GM18873 (cell line): ENCODE data around the gene SPTBN4.
"Not testable (repeated sequence)": the region's sequence is repeated elsewhere in the genome, so short reads cannot be mapped to it uniquely, and the experiment has no call there.

ENCODE experiments used
- ATAC-seq: cut with Tn5 transposase; IDR thresholded peaks from one replicate; pipeline ENCODE4 v1.9.1; 2021; ENCODE audit warnings: mild to moderate bottlenecking, moderate library complexity, moderate number of reproducible peaks; ENCODE audit not compliant: unreplicated experiment, low FRiP score

The SPTBN4 gene

DNA sequence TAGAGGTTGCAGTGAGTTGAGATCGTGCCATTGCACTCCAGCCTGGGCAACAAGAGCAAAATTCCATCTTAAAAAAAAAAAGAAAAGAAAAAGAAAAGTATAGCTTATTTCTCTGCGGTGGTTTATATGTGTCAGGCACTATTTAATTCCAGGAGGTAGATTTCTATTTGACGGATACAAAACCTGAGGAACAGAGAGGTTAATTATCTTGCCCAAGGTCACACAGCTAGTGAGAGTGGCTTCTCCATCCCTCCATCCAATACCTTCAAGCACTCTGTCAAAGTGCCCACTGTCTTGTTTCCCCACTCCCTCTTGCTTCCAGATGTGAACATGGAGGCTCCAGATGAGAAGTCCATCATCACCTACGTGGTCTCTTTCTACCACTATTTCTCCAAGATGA is 34.8 kb downstream of the SPTBN4 start:
- ATAC-seq = no peak

DNA sequence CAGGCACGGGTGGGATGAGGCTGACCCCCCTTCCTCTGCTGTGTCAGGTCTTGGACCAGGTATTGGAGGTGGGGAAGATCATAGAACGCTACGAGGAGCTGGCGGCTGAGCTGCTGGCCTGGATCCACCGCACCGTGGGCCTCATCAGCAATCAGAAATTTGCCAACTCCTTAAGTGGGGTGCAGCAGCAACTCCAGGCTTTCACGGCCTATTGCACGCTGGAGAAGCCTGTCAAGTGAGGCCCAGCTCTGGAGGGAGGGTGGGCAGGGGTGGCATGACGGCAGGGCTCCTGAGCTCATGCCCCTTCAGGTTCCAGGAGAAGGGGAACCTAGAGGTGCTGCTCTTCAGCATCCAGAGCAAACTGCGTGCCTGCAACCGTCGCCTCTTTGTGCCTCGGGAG is 35.3 kb downstream of the SPTBN4 start:
- ATAC-seq = no peak

DNA sequence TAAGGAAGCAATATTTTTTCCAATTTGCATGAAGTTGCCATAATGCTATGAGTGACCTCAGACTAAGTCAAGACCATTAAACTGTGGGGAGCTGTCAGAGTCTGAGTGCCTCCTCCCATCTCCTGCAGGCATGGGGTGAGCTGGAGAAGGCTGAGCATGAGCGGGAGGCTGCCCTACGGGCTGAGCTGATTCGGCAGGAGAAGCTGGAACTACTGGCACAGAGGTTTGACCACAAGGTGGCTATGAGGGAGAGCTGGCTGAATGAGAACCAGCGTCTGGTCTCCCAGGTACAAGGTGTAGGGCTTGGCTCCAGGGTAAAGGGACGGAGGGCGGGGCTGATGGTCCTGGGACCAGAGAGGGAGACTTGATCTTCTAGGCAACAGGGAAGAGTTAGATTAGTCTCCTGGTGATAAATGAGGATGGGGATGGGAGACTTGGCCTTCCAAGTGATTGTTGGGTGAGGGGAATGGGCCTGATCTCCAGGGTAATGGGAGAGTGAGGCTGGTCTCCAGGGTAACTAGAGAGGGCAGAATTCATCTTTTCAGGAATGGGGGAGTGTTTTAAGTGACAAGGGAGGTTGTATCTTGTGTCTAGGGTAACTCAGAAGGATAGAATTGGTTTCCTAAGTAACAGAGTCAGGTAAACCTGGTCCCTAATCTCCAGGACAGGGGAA is 36.0 kb downstream of the SPTBN4 start:
- no peak for ATAC-seq

DNA sequence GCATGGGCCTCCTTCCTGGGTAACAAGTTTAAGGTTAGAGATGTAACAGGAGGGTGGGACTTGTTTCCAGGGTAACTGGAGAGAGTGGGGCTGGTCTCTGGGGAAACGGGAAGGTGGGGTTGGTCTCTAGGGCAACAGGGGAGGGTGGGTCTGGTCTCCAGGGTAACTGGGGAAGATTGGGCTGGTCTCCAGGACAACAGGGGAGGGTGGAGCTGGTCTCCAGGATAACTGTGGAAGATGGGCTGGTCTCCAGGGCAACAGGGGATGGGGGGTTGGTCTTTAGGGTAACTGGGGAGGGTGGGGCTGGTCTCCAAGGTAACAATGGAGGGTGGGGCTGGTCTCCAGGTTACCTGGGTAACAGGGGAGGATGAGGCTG is 36.5 kb downstream of the SPTBN4 start:
- ATAC-seq = no peak

DNA sequence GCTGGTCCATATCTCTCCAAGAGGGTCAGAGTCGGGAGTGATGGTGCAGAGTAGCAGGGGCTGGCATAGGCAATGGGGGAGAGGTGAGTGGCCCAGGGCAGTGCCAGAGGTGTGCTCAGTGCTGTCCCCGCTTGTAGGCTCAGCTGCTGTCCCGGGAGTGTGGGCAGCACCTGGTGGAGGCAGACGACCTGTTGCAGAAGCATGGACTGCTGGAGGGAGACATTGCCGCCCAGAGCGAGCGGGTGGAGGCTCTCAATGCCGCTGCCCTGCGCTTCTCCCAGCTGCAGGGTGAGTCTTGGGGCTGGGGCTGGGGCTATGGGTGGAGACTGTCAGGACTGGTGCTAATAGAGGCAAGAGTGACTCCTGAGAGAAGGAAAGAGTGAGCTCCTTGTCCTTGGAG is 39.3 kb downstream of the SPTBN4 start:
- no peak for ATAC-seq

DNA sequence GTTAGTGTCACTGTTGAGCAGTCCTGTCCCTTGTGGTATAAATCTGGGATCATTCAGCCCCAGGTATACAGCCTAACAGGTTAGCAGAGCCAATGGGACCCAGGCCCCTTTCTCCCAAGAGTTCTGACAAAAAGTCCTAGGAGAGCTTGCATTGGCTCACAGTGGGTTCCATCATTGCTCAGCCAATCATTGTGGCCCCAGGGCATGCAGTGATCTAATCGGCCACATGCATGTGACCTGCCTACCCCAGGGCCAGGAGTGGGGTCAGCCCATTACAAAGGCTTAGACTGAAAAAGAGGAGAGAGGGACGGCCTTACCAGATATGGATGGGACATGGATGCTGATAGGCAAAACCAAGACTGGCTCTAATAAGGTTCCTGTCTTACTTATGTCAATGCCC is 41.1 kb downstream of the SPTBN4 start:
- ATAC-seq = no peak

DNA sequence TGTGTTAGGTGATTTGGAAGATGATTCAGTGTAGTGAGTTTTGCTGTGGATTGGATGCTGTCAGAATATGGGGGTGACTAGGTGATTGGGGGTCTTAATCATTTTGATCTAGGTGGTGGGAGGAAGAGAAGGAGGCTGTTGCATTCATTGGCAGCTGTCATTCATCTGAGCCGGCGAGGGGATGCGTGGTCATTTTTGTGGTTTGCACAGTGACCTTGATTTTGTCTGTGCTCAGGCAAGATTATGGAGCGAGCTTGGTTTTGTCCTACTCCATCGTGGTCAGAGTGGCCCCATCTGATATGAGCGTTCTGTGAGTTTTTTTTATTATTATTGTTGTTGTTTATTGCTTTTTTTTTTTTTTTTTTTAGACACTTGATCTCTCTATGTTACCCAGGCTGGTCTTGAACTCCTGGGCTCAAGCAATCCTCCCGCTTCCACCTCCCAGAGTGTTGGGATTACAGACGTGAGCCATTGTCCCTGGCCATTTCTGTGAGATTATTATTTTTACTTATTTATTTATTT is 42.0 kb downstream of the SPTBN4 start:
- ATAC-seq = no peak

DNA sequence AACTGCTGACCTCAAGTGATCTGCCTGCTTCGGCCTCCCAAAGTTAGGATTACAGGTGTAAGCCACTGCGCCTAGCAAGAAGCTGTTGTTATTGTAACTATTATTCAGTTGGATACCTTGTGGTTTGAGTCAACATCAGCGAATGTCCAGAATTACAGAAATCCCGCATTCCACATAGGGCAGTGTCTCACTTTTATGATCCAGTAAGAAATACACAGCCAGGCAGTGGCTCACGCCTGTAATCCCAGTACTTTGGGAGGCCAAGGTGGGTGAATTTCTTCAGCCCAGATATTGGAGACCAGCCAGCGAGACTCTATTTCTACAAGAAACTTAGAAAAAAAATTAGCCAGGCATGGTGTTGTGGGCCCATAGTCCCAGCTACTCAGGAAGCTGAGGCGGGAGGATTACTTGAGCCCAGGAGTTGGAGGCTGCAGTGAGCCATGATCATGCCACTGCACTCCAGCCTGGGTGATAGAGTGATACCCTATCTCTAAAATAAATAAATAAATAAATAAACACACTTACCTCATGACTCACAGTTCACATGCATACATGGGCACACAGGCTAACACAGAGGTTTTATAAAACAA is 43.8 kb downstream of the SPTBN4 start:
- ATAC-seq = no peak

DNA sequence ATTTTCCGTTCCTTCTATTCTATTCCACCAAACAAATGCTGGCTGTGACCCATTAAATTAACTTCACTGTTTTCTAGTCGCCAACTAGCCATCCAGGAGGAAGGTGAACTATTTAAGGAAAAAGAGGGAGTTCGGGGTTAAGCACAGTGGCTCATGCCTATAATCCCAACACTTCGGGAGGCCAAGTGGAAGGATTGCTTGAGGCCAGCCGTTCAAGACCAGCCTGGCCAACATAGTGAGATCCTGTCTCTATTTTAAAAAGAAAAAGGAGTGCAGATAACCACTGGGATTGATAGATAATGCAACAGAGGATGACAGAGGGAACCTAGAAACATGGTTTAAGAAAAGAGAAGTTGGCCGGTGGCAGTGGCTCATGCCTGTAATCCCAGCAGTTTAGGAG is 44.7 kb downstream of the SPTBN4 start:
- ATAC-seq = no peak

DNA sequence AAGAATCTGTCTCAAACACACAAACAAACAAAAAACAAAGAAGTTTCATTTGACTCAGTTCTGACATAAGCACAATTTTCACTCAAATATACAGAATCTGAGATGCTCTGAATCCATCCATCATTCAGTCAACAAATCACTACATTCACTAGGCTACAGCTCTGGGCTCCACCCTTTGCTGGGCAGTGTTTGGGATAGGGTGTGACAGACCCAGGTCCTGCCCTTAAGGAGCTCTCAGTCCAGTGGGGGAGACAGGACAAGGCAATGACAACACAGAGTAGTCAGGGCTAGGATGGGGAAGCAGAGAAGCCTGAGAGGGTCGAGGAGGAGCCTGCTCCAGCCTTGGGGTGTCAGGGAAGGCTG is 45.3 kb downstream of the SPTBN4 start:
- ATAC-seq = no peak

DNA sequence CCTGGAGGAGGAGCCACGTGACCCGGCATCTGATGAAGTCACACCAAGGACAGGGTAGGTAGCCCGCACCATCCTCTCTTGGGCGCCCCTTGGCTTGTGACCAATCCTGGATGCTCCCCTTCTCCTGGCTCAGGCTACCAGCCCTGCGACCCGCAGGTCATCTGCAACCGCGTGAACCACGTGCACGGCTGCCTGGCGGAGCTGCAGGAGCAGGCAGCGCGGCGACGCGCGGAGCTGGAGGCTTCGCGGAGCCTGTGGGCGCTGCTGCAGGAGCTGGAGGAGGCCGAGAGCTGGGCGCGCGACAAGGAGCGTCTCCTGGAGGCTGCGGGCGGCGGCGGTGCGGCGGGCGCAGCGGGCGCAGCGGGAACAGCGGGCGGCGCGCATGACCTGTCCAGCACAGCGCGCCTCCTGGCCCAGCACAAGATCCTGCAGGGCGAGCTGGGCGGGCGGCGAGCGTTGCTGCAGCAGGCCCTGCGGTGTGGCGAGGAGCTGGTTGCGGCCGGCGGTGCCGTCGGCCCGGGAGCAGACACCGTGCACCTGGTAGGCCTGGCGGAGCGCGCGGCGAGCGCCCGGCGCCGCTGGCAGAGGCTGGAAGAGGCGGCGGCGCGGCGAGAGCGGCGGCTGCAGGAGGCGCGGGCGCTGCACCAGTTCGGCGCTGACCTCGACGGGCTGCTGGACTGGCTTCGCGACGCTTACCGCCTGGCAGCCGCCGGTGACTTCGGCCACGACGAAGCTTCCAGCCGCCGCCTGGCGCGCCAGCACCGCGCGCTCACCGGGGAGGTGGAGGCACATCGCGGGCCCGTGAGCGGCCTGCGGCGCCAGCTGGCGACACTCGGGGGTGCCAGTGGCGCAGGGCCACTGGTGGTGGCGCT is 45.9 kb downstream of the SPTBN4 start:
- no peak for ATAC-seq

DNA sequence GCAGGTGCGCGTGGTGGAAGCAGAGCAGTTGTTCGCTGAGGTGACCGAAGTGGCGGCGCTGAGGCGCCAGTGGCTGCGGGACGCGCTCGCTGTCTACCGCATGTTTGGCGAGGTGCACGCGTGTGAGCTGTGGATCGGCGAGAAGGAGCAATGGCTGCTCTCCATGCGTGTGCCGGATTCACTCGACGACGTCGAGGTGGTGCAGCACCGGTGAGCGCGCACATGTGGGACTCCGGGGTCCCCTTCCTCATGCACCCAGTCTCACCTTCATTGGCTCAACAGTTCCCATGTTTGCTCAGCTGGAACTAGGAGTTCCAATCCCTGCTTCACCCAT is 46.5 kb downstream of the SPTBN4 start:
- no peak for ATAC-seq

DNA sequence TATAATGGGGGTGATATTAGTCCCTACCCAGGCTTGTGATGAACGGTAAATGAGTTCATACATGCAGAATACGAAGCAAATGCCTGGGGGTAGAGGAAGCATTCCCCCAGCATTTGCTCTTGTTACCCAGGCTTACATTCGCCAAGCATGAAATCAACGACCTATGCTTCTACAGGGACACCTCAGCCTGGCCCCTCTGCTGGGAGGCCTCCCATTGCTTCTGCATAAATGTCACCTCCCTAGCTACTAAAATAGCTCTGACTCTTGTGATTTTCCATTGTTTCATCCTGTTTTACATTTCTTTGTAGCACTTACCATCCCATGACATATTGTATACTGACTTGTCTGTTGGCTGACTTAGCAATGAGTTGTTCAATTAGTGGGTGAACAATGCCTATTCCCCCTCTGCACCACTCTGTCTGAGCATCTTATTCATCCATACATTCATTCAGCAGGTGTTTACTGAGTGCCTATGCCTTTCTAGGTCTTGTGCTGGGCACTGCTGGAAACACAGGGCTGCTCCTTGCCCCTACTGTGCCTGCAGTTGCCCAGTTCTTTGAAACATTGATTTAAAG is 47.0 kb downstream of the SPTBN4 start:
- ATAC-seq = no peak

DNA sequence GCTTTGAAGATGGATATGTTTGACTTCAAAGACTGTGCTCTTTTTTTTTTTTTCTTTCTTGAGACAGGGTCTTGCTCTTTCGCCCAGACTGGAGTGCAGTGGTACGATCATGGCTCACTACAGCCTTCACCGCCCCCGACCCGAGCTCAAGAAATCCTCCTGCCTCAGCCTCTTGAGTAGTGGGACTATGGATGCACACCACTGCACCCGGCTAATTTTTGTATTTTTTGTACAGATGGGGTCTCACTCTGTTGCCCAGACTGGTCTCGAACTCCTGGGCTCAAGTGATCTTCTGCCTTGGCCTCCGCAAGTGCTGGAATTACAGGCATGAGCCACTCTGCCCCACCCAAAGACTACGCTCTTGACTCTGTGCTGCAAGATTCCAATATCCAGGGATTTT is 50.4 kb downstream of the SPTBN4 start:
- ATAC-seq = no peak

DNA sequence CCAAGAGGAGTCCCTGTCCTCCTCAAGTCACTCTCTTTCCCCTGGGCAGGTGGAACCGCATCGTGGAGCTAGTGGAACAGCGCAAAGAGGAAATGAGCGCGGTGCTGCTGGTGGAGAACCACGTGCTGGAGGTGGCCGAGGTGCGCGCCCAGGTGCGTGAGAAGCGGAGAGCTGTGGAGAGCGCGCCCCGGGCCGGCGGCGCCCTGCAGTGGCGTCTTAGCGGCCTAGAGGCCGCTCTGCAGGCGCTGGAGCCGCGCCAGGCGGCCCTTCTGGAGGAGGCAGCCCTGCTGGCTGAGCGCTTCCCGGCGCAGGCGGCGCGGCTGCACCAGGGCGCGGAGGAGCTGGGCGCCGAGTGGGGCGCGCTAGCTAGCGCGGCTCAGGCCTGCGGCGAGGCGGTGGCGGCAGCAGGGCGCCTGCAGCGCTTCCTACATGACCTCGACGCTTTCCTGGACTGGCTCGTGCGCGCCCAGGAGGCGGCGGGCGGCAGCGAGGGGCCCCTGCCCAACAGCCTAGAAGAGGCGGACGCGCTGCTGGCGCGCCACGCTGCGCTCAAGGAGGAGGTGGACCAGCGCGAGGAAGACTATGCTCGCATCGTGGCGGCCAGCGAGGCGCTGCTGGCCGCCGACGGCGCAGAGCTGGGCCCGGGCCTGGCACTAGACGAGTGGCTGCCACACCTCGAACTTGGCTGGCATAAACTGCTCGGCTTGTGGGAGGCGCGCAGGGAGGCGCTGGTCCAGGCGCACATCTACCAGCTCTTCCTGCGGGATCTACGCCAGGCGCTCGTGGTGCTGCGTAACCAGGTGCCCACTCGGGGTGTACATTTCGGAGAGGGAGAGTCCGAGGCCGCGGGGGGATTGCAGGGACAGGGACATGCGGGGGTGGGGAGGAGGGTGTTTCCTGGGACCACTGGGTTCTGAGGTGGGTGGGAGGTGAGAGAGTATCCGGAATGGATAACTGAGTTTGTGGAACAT is 52.8 kb downstream of the SPTBN4 start:
- ATAC-seq = no peak

DNA sequence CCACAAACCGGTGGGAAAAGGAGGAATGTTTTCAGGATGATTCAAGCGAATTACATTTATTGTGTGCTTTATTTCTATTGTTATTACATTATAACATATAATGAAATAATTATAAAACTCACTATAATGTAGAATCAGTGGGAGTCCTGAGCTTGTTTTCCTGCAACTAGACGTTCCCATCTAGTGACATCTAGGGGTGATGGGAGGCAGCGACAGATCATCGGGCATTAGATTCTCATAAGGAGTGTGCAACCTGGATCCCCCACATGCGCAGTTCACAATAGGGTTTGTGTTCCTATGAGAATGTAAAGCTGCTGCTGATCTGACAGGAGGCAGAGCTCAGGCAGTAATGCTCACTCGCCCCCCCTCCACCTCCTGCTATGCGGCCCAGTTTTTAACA is 54.5 kb downstream of the SPTBN4 start:
- ATAC-seq = no peak

DNA sequence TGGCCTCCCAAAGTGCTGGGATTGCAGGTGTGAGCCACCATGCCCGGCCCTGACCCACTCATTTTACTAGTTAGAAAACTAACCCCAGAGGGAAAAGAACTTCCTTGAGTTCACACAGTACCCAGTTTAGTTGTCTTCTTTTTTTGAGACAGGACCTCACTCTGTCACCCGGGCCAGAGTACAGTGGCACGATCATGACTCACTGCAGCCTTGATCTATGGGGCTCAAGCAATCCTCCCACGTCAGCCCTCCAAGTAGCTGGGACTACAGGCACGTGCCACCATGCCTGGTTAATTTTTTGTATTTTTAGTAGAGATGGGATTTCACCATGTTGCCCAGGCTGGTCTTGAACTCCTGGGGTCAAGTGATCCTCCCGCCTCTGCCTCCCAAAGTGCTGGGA is 55.1 kb downstream of the SPTBN4 start:
- not testable (repeated sequence) for ATAC-seq

DNA sequence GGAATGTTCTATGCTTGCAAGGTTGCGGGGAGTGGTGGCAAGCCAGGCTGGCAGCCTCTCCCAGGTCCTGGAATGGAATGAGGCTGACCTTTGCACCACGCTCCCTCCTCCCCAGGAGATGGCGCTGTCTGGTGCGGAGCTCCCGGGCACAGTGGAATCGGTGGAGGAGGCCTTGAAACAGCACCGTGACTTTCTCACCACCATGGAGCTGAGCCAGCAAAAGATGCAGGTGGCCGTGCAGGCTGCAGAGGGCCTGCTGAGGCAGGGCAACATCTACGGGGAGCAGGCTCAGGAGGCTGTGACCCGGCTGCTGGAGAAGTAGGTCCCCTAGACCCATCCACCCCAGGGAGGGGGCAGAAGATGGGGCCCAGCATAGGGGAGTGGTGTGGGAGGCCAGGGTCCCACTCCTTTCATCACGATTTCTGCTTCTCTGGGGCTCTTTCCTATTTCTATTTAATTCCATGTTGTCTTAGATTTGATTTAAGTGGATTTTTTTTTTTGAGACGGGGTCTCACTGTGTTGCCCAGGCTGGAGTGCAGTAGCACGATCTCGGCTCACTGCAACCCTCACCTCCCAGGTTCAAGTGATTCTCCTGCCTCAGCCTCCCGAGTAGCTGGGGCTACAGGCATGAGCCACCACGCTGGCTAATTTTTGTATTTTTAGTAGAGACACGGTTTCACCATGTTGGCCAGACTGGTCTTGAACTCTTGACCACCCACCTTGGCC is 56.7 kb downstream of the SPTBN4 start:
- ATAC-seq = no peak

DNA sequence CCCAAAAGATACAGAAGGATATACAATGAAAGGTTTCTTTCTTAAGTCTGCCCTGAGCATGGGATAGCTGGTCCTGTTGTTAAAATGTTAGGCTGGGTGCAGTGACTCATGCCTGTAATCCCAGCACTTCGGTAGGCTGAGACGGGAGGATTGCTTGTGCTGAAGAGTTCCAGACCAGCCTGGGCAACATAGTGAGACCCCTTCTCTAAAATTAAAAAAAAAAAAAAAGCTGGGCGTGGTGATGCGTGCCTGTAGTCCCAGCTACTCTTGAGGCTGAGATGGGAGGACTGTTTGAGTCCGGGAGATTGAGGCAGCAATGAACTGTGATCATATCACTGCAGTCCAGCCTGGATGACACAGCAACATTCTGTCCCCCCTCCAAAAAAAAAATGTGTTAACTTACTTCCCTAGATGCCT is 57.3 kb downstream of the SPTBN4 start:
- no peak for ATAC-seq

DNA sequence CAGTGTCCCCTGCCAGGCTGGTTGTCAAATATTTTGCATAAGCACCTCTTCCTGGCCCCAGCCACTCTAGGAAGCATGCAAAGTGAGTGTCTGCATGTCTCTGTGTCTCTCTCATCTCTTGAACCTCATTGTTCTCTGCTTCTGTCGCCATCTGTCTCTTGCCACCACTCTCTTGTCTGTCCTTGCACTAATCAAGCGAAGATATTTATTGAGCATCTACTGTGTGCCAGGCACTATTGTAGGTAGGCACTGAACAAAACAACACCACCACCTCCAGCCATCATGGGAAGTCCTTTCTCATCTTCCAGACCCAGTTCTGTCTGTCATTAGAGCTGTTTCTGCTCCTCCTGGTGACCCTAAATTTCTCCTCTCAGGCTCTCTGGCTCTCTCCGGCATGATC is 57.9 kb downstream of the SPTBN4 start:
- ATAC-seq = no peak
